GM12801 (cell line): ENCODE measurements around the gene SLC47A2.

Source experiments
- TF ChIP-seq, protein P1 (sequence below): IDR thresholded peaks from one replicate; pipeline ENCODE4 v1.5.1; 2011; ENCODE audit warnings: control low read depth; ENCODE audit not compliant: insufficient read length; ENCODE audit errors: extremely low read depth

Gene SLC47A2

DNA sequence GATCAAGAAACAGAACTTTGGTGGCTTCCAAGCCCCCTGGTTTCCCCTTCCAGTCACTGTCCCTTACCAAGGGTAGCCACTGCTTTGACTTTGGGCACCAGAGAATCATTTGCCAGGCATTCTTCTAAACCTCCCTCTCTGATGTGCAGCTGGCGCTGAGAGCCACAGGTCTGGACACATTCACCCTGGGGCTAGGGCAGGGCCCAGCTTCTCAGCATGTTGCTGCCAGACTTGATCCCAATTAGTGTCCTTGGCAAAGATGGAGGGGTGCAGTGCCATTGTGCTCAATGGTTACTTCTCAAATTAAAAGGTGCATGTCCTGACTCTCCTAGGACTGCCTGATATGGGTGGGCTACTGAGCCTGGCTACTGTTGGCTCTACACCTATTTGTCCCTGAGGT, 7.6 kb upstream of the SLC47A2 start:
- TF ChIP-seq, protein P1, sequence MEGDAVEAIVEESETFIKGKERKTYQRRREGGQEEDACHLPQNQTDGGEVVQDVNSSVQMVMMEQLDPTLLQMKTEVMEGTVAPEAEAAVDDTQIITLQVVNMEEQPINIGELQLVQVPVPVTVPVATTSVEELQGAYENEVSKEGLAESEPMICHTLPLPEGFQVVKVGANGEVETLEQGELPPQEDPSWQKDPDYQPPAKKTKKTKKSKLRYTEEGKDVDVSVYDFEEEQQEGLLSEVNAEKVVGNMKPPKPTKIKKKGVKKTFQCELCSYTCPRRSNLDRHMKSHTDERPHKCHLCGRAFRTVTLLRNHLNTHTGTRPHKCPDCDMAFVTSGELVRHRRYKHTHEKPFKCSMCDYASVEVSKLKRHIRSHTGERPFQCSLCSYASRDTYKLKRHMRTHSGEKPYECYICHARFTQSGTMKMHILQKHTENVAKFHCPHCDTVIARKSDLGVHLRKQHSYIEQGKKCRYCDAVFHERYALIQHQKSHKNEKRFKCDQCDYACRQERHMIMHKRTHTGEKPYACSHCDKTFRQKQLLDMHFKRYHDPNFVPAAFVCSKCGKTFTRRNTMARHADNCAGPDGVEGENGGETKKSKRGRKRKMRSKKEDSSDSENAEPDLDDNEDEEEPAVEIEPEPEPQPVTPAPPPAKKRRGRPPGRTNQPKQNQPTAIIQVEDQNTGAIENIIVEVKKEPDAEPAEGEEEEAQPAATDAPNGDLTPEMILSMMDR: no peak

DNA sequence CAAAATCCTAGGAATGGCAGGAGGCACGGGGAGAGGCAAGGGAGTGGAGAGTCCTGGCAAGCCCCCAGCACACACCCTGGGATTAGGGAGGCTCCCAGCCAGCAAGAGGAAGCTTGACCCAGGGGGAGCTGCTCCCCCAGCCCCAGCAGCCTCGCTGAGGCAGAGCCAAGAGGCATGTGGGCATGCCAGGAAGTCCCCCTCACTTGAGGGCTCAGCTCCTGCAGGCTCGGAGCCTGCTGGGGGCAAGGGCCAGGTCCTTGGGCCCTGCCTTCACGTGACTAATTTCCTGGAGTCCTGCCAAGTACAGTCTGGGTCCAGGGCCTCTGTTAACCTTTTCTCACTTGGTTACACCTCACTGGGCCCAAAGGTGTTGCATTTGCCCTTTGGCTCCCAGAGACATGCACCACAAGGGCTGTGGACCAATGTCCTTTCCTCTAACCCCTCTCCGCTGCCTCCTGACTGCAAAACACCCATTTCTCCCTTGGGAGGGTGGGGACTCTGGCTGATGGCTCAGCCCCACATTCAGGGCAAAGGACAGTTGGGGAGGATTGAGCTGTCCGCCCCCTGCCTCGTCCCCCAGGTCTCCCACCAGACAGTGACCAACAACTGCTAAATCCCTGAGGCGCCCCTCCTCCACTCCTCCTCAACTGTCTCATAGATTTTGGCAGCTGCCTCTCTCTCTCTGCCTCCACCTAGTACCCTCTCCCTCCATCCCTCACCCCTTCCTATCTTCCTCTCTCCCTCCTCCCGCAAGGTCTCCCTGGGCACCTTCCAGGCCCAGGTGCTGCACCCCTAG, 4.4 kb upstream of the SLC47A2 start:
- TF ChIP-seq, protein P1: no peak

GRCh38 chr17:19720210-19720475, 3.8 kb upstream of the SLC47A2 start:
- TF ChIP-seq, protein P1: no peak

- TF ChIP-seq, protein P1: no peak
Observed at GRCh38 chr17:19719355-19720209, 3.2 kb upstream of the SLC47A2 start.

GRCh38 chr17:19718613-19719354, 2.4 kb upstream of the SLC47A2 start:
- TF ChIP-seq, protein P1: no peak

DNA sequence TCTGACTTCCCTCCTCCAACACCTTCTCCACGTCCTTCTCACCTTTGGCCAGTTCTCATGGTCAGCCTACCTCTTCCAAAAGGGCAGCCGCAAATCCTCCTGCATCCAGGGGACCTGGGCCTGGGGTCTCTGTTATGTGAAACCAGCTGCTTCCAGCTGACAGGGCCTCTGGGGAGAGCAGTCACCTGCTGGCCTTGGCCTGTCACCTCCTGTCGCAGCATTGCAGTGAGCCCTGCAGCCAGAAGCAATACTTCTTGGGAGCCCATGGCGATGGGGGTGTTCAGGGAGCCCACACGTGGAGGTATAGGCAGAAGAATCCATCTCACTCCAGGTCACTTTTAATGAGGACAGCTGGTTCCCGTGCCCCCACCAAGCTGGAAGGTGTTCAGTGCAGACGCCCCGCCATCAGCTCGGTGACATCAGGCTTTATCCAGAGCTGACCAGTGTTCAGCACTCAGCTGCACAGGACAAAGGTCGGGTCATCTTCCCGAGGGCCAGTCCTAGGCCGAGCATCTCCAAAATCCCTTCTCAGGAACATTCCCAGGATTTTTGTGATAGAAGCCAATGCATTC, 1.7 kb upstream of the SLC47A2 start:
- TF ChIP-seq, protein P1: no peak

DNA sequence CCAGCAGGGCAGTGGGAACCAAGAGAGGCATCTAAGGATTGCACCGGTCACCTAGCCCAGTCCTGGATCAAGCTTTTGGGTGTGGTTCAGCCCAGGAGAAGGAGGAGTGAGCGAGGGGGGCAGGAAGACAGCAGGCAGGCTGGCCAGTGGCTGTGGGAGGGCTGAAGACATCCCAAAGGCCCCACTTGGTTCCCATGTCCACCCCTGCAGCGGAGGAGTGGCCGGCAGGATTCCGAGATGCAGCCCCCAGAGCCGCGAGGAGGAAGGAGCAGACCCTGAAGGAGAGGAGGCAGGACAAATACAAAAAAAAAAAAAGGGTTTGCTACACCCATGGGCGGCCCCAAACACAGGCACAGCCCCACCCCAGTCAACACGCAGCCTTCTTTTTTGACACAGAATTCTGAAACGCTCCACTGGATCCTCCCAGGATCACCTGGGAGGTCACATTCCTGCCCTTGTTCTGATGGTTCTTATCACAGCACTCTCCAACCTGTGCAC, 1.1 kb upstream of the SLC47A2 start:
- TF ChIP-seq, protein P1: no peak
